Mammary epithelial cell (primary cell): ENCODE data around the gene TTBK2.

Experiments used
- EZH2 ChIP-seq: IDR thresholded peaks from 2 replicates; pipeline ENCODE4 v1.6.1; 2012; ENCODE audit warnings: low read length, inconsistent platforms, borderline replicate concordance
- TF ChIP-seq, protein P1 (sequence below), 2 donors: IDR thresholded peaks in 1 of 2; conservative IDR thresholded peaks in 1 of 2; 2 replicates each; pipeline ENCODE4 v1.5.1; 2011 to 2012; ENCODE audit warnings: inconsistent platforms in 2 of 2, low read length in 2 of 2, mild to moderate bottlenecking in 2 of 2, control low read depth in 1 of 2, low read depth in 1 of 2; ENCODE audit not compliant: insufficient read depth in 1 of 2; ENCODE audit errors: extremely low read depth in 1 of 2

DNA sequence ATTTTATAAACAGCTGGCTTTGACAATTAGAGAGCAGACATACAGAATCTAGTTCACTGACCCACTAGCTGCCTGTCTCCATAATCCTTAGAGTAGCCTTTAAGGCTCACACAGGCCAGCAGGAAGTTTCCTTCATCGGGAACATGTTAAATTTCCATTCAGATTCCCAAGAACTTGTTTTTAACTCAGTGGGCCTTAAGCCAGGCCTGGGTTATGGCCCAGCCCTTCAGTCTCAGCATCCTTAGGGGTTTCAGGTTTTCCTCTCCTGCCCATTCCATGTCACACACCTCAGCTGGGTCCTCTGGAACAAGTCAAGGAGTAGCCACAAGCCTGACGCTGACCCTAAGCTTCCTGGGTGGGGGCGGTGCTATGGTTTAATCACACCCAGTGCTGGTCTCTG lies 198.7 kb downstream of the TTBK2 start:
- TF ChIP-seq, protein P1, sequence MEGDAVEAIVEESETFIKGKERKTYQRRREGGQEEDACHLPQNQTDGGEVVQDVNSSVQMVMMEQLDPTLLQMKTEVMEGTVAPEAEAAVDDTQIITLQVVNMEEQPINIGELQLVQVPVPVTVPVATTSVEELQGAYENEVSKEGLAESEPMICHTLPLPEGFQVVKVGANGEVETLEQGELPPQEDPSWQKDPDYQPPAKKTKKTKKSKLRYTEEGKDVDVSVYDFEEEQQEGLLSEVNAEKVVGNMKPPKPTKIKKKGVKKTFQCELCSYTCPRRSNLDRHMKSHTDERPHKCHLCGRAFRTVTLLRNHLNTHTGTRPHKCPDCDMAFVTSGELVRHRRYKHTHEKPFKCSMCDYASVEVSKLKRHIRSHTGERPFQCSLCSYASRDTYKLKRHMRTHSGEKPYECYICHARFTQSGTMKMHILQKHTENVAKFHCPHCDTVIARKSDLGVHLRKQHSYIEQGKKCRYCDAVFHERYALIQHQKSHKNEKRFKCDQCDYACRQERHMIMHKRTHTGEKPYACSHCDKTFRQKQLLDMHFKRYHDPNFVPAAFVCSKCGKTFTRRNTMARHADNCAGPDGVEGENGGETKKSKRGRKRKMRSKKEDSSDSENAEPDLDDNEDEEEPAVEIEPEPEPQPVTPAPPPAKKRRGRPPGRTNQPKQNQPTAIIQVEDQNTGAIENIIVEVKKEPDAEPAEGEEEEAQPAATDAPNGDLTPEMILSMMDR (conservative IDR thresholded peaks at IDR 0.05 in 1 of 2, IDR thresholded peaks at IDR 0.05 in 1 of 2; ENCODE audit: extremely low read depth in 1 of 2, insufficient read depth in 1 of 2, low read depth in 1 of 2, low read length in 2 of 2) = no peak
- no peak for TF ChIP-seq EZH2
